ENCODE results near the gene PRKG1. TPM values are rescaled to one million over a fixed set of nuclear protein-coding genes. Genes with fewer than 3 reads are reported as not detected.

PRKG1 gene
- total RNA-seq, 2 donors from 2014 or later = 1.3 to 2.7 TPM

GRCh38 chr10:51430506-51430905, 356.2 kb downstream of the PRKG1 start:
- no peaks in the 10 kb centered on the region for H3K27me3 ChIP-seq (ENCODE audit: control insufficient read depth, insufficient read depth, low read length, poor library complexity, severe bottlenecking)
- no peak overlapping the region for H3K9ac ChIP-seq (ENCODE audit: extremely low read depth, low read length, poor library complexity, severe bottlenecking)
- H3K4me3 ChIP-seq (ENCODE audit: low read length) = no peak overlapping the region
- H3K4me3 Mint-ChIP-seq = no peak overlapping the region
- peaks cover 4% of the 10 kb centered on the region for H3K4me1 Mint-ChIP-seq
- H3K4me1 ChIP-seq (ENCODE audit: control insufficient read depth, insufficient read depth, low read length) = no peaks in the 10 kb centered on the region
- no peak overlapping the region for H3K27ac Mint-ChIP-seq
- H3K36me3 Mint-ChIP-seq (ENCODE audit: low read depth) = no peaks in the 10 kb centered on the region
- H3K27me3 Mint-ChIP-seq (ENCODE audit: insufficient read depth) = no peaks in the 10 kb centered on the region
- DNase-seq = no peak
- WGBS, 2 experiments (ENCODE audit: insufficient coverage in 1 of 2, insufficient read length in 1 of 2) = 100% methylated on average over 1 of the region's 1 CpG; no CpG with 5 or more reads in 1 of the 2 experiments
- no peak for TF ChIP-seq CTCF (conservative IDR thresholded peaks at IDR 0.05)
- no peaks in the 10 kb centered on the region for H3K9me3 ChIP-seq (ENCODE audit: control insufficient read depth, low read length)
- H3K36me3 ChIP-seq (ENCODE audit: control insufficient read depth, insufficient read depth, low read length) = no peaks in the 10 kb centered on the region
- H3K9me3 Mint-ChIP-seq = no peaks in the 10 kb centered on the region
- H3K27ac ChIP-seq (ENCODE audit: low read depth, low read length) = no peak overlapping the region

GRCh38 chr10:51433949-51434475, 359.7 kb downstream of the PRKG1 start:
- Histone ChIP-seq H3K9ac (ENCODE audit: extremely low read depth, low read length, poor library complexity, severe bottlenecking) (no peak overlapping the region), H3K9me3 (ENCODE audit: control insufficient read depth, low read length) (no peaks in the 10 kb centered on the region), H3K27ac (ENCODE audit: low read depth, low read length) (no peak overlapping the region), H3K4me1 (ENCODE audit: control insufficient read depth, insufficient read depth, low read length) (no peaks in the 10 kb centered on the region), H3K27me3 (ENCODE audit: control insufficient read depth, insufficient read depth, low read length, poor library complexity, severe bottlenecking) (no peaks in the 10 kb centered on the region), H3K36me3 (ENCODE audit: control insufficient read depth, insufficient read depth, low read length) (no peaks in the 10 kb centered on the region), H3K4me3 (ENCODE audit: low read length) (no peak overlapping the region)
- Mint-ChIP-seq H3K27me3 (ENCODE audit: insufficient read depth) (no peaks in the 10 kb centered on the region), H3K4me1 (peaks cover 4% of the 10 kb centered on the region), H3K9me3 (no peaks in the 10 kb centered on the region), H3K4me3 (no peak overlapping the region), H3K27ac (no peak overlapping the region), H3K36me3 (ENCODE audit: low read depth) (no peaks in the 10 kb centered on the region)
- 87 to 91% methylated on average over 4 of the region's 4 CpGs for WGBS, 2 experiments (ENCODE audit: insufficient coverage in 1 of 2, insufficient read length in 1 of 2)
- TF ChIP-seq CTCF (conservative IDR thresholded peaks at IDR 0.05) = no peak
- no peak for DNase-seq

- H3K4me1 ChIP-seq (ENCODE audit: control insufficient read depth, insufficient read depth, low read length) = no peaks in the 10 kb centered on the region
- no peaks in the 10 kb centered on the region for H3K9me3 ChIP-seq (ENCODE audit: control insufficient read depth, low read length)
- TF ChIP-seq CTCF (conservative IDR thresholded peaks at IDR 0.05) = no peak
- H3K9me3 Mint-ChIP-seq = no peaks in the 10 kb centered on the region
- no peak overlapping the region for H3K9ac ChIP-seq (ENCODE audit: extremely low read depth, low read length, poor library complexity, severe bottlenecking)
- H3K36me3 ChIP-seq (ENCODE audit: control insufficient read depth, insufficient read depth, low read length) = no peaks in the 10 kb centered on the region
- H3K4me3 ChIP-seq (ENCODE audit: low read length) = no peak overlapping the region
- no peak overlapping the region for H3K27ac Mint-ChIP-seq
- H3K27ac ChIP-seq (ENCODE audit: low read depth, low read length) = no peak overlapping the region
- no peaks in the 10 kb centered on the region for H3K36me3 Mint-ChIP-seq (ENCODE audit: low read depth)
- no peak overlapping the region for H3K4me3 Mint-ChIP-seq
- H3K27me3 Mint-ChIP-seq (ENCODE audit: insufficient read depth) = no peaks in the 10 kb centered on the region
- no peak for DNase-seq
- no peaks in the 10 kb centered on the region for H3K4me1 Mint-ChIP-seq
- H3K27me3 ChIP-seq (ENCODE audit: control insufficient read depth, insufficient read depth, low read length, poor library complexity, severe bottlenecking) = no peaks in the 10 kb centered on the region
- 97 to 100% methylated on average over 1 to 4 of the region's 4 CpGs for WGBS, 2 experiments (ENCODE audit: insufficient coverage in 1 of 2, insufficient read length in 1 of 2)
Observed at GRCh38 chr10:51436805-51437204, 362.5 kb downstream of the PRKG1 start.
